ENCODE measurements around the gene HIVEP1.

DNA sequence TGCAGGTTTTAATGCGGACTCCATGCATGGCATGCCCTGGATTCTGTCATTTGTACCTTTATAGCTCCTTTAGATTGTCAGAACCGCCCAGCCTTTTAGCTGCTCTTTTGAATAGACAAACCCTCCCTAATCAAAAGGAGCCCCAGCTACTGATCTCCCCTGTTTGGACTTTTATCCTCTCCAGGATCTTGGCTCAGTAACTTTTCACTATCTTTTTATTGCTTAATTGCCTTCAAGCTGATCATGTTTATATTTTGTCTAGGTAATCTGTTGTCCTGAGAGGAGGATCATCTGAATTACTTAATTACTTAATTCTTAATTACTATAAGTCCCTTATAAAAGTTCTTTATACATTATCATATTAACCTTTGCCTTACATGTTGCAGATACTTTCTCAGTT is 93.2 kb downstream of the HIVEP1 start:
- TF ChIP-seq, protein P1, sequence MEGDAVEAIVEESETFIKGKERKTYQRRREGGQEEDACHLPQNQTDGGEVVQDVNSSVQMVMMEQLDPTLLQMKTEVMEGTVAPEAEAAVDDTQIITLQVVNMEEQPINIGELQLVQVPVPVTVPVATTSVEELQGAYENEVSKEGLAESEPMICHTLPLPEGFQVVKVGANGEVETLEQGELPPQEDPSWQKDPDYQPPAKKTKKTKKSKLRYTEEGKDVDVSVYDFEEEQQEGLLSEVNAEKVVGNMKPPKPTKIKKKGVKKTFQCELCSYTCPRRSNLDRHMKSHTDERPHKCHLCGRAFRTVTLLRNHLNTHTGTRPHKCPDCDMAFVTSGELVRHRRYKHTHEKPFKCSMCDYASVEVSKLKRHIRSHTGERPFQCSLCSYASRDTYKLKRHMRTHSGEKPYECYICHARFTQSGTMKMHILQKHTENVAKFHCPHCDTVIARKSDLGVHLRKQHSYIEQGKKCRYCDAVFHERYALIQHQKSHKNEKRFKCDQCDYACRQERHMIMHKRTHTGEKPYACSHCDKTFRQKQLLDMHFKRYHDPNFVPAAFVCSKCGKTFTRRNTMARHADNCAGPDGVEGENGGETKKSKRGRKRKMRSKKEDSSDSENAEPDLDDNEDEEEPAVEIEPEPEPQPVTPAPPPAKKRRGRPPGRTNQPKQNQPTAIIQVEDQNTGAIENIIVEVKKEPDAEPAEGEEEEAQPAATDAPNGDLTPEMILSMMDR (IDR thresholded peaks at IDR 0.05), result no peak
- no peak for TF ChIP-seq POLR2AphosphoS5 (IDR thresholded peaks at IDR 0.05)
